ENCODE results near the gene GLCCI1.

The GLCCI1 gene

DNA sequence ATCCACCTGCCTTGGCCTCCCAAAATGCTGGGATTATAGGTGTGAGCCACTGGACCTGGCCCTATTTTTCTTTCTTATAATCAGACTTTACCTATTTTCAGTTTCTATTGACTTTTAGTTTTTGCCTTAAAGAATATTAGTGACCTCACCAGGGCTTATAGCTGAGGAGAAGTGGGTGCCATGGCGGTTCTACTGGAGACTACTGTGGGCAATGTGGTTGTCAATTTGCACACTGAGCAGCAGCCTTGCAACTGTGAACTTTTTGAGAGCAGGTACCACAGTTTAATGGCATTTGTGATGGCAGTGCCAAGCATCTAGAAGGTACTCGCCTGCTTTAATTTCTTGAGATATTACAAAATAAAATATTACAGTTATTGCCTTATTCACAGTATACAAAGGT, 11.5 kb downstream of the GLCCI1 start:
- TF ChIP-seq, protein P1, sequence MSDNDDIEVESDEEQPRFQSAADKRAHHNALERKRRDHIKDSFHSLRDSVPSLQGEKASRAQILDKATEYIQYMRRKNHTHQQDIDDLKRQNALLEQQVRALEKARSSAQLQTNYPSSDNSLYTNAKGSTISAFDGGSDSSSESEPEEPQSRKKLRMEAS (IDR thresholded peaks at IDR 0.05; ENCODE audit: low read depth, low read length): no peak
- TF ChIP-seq MYC (IDR thresholded peaks at IDR 0.05; ENCODE audit: low read depth, low read length): no peak
- no peak for TF ChIP-seq POLR2A (IDR thresholded peaks at IDR 0.05; ENCODE audit: extremely low read depth, insufficient read length)
- DNase-seq (ENCODE audit: low read depth): no peak
- no peak overlapping the region for H3K4me3 ChIP-seq (ENCODE audit: low read depth, low read length)

DNA sequence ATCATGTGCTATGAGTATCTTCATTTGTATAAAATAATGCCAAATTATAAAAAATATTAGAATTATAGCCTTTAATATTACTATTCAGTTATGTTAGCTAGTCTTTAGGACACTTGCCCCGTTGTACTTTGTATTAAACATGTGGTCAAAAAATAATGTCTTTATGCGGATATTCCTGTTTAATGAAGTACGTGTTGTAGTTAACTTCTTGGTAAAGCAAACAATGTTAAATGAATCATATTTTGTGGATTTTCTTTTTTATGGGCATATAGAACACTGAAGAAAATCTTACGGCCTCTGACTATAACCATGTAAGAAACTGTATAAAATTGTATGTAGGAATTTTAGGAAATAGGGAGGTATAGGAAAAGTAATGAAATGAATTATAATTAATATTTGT, 14.3 kb downstream of the GLCCI1 start:
- no peak overlapping the region for H3K4me3 ChIP-seq (ENCODE audit: low read depth, low read length)
- TF ChIP-seq, protein P2, sequence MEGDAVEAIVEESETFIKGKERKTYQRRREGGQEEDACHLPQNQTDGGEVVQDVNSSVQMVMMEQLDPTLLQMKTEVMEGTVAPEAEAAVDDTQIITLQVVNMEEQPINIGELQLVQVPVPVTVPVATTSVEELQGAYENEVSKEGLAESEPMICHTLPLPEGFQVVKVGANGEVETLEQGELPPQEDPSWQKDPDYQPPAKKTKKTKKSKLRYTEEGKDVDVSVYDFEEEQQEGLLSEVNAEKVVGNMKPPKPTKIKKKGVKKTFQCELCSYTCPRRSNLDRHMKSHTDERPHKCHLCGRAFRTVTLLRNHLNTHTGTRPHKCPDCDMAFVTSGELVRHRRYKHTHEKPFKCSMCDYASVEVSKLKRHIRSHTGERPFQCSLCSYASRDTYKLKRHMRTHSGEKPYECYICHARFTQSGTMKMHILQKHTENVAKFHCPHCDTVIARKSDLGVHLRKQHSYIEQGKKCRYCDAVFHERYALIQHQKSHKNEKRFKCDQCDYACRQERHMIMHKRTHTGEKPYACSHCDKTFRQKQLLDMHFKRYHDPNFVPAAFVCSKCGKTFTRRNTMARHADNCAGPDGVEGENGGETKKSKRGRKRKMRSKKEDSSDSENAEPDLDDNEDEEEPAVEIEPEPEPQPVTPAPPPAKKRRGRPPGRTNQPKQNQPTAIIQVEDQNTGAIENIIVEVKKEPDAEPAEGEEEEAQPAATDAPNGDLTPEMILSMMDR (IDR thresholded peaks at IDR 0.05; ENCODE audit: low read depth, low read length): no peak
- TF ChIP-seq MYC (IDR thresholded peaks at IDR 0.05; ENCODE audit: low read depth, low read length) (no peak), POLR2A (IDR thresholded peaks at IDR 0.05; ENCODE audit: extremely low read depth, insufficient read length) (no peak)
- TF ChIP-seq, protein P1 (IDR thresholded peaks at IDR 0.05; ENCODE audit: low read depth, low read length): no peak
- DNase-seq (ENCODE audit: low read depth): no peak

DNA sequence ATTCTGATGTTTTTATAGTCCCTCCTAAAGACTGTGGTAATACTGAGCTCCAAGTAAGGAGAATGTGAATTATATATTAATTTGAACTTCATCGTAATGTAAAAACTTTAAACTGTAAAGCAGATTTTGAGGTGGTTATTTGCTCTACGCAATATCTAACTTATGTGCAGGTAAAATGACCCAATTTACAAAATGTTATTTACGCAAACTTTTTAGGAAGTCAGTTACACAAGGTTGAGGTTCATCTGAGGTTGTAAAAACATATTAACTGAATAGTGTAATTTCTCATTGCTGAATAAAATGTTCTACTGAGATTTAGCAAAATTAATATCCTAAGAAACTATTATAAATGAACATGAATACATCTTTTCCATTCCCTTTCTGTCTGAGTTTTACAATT, 15.8 kb downstream of the GLCCI1 start:
- TF ChIP-seq, protein P2 (IDR thresholded peaks at IDR 0.05; ENCODE audit: low read depth, low read length): no peak
- H3K4me3 ChIP-seq (ENCODE audit: low read depth, low read length): no peak overlapping the region
- DNase-seq (ENCODE audit: low read depth): no peak

- no peak overlapping the region for H3K4me3 ChIP-seq (ENCODE audit: low read depth, low read length)
- TF ChIP-seq, protein P2 (IDR thresholded peaks at IDR 0.05; ENCODE audit: low read depth, low read length): no peak
- TF ChIP-seq POLR2A (IDR thresholded peaks at IDR 0.05; ENCODE audit: extremely low read depth, insufficient read length) (no peak), MYC (IDR thresholded peaks at IDR 0.05; ENCODE audit: low read depth, low read length) (no peak)
- TF ChIP-seq, protein P1 (IDR thresholded peaks at IDR 0.05; ENCODE audit: low read depth, low read length): no peak
- DNase-seq (ENCODE audit: low read depth): no peak
Observed at GRCh38 chr7:7988706-7989105, 20.1 kb downstream of the GLCCI1 start.

- H3K4me3 ChIP-seq (ENCODE audit: low read depth, low read length): no peak overlapping the region
- TF ChIP-seq, protein P1 (IDR thresholded peaks at IDR 0.05; ENCODE audit: low read depth, low read length): no peak
- TF ChIP-seq, protein P2 (IDR thresholded peaks at IDR 0.05; ENCODE audit: low read depth, low read length): no peak
- no peak for DNase-seq (ENCODE audit: low read depth)
Observed at GRCh38 chr7:7989133-7989532, 20.5 kb downstream of the GLCCI1 start.

DNA sequence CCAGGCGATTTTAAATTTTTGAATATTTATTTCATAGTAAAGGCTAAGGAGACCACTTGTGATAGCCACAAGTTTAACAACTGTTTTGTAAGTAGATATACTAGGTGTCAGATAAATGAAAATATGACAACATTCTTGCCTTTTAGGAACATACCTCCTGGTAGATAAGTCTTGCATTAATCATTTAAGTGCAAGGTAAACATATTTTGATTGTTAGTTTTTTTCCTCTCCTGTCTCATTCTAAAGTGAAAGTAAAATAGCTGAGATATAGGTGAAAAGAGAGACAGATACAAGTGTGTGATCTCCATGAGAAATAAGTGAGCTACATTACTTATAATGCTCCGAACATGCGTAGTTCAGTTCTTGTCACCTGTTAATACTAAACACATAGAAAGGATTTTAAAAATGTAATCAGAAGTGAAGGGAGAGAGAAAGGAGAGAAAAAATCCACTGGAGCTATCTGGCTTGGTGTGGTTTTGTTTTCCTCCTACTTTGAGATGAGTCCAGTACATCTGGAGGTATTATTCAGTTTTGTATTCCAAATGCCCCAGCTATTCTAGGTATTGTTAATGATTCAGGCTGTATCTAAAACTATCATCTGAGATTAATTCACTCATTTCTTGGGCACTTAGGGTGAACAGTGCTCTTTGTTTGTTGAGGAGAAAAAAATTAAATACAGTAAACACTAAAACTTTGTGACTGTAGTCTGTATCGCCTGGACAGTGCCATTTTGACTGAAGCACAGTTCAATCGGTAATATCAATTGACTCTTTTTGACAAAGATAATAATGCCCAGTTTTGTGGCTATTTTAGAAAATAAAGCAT, 21.2 kb downstream of the GLCCI1 start:
- no peak overlapping the region for H3K4me3 ChIP-seq (ENCODE audit: low read depth, low read length)
- TF ChIP-seq, protein P1 (IDR thresholded peaks at IDR 0.05; ENCODE audit: low read depth, low read length): no peak
- TF ChIP-seq MYC (IDR thresholded peaks at IDR 0.05; ENCODE audit: low read depth, low read length) (no peak), POLR2A (IDR thresholded peaks at IDR 0.05; ENCODE audit: extremely low read depth, insufficient read length) (no peak)
- TF ChIP-seq, protein P2 (IDR thresholded peaks at IDR 0.05; ENCODE audit: low read depth, low read length): no peak

More for the DNA sequence above, 21.2 kb downstream of the GLCCI1 start:
- no peak for DNase-seq (ENCODE audit: low read depth)
